Measurements from ENCODE around the gene CADPS.

DNA sequence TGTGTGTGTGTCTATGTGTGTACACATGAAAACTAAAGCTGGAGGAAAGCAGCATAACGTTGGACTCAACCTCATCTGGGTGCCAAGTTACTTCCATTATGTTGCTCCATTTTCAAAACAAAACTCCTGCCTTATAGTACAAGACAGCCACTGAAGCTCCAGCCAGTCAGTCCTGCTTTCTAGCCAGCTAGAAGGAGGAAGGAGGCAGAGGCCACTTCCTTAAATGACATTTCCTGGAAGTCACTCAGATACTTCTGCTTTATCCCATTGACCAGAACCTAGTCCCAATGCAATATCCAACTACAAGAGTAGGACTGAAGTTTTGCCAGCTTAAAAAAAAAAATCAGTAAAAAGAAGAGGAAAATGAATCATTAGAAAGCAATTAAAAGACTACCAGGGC, 31.7 kb downstream of the CADPS start:
- no peak for TF ChIP-seq YY1 (IDR thresholded peaks at IDR 0.05; ENCODE audit: insufficient read depth, insufficient read length)
- no peak for TF ChIP-seq ZNF274 (IDR thresholded peaks at IDR 0.05; ENCODE audit: low read depth, low read length)
